H4 (cell line): Measurements from ENCODE around the gene COPRS. TPM values are rescaled to one million over a fixed set of nuclear protein-coding genes. Genes with fewer than 3 reads are reported as not detected.

ENCODE experiments used
- DNase-seq: peaks from one replicate; pipeline ENCODE4 v3.0.0-alpha.2; 2015; ENCODE audit warnings: low spot score
- total RNA-seq: library from RNA; depleted of rRNA; stranded (reverse); fragments of >200 nt; shearing (Covaris generic); gene quantifications from 2 replicates; pipeline ENCODE4 v1.2.3, GENCODE V29; 2014; rRNA removed

Gene COPRS
- total RNA-seq, 1 experiment from 2014 or later, result 137 TPM

GRCh38 chr17:31808521-31809050 is 50.5 kb downstream of the COPRS start:
- DNase-seq, result no peak

DNA sequence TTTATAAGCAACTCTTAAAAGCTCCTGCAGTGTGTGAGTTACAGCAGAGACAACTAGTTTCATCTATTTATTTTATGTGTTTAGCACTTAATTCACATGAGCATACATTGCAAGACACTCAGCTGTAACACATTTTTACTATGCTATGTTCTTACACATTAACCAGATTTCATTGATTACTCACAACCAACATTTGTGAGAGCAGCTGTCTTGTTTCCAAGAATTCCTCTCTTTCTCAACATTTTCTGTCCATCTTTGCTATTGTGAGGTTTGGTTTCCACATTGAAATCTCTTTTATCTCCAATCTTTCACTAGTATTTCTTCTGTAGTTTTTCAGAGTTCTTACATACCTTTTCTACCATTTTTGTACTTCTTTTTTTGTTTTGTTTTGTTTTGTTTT is 51.2 kb downstream of the COPRS start:
- DNase-seq, result no peak

DNA sequence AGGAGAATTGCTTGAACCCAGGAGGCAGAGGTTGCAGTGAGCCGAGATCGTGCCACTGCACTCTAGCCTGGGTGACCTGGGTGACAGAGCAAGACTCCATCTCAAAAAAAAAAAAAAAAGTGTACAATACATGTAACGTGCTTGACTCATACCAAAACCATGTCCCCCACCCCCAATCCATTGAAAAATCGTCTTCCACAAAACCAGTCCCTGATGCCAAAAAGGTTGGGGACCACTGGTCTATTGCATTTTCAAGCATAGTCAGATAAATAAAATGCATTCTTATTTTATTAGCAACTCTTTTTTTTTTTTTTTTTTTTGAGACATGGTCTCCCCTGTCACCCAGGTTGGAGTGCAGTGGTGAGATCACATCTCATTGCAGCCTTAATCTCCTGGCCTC is 52.1 kb downstream of the COPRS start:
- DNase-seq, result no peak

DNA sequence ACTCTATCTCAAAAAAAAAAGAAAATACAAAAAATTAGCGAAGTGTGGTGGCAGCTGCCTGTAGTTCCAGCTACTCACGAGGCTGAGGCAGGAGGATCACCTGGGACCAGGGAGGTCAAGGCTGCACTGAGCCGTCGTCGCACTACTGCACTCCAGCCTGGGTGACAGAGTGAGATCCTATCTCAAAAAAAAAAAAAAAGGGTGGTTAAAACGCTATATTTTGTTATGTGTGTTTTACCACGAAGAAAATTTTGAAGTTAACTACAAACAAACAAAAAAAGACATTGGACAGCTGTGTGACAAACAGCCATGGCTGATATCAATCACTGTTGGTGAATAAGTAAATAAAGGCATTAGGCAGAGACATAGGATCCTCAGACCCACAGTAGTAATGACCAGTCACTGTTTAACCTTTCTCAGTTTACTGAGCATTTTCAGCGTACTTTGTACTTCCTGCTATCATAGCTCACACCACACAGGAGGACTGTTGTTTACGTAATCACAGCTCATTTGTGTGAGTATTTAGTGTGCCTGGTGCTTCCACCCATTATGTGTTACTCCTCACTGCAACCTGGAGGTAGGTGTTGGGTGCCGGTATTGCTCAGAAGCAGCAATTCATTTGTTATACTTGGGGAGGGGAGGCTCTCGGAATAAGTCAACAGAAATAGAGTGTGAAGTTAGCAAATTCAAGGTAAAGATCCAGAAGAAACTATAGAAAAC is 55.4 kb downstream of the COPRS start:
- peak; percentile 77 for DNase-seq

- DNase-seq, result no peak
Measured at GRCh38 chr17:31802502-31802901, 56.5 kb downstream of the COPRS start.

Other genes with a start within 250 kb of the COPRS start
- gene UTP6, start 42.5 kb upstream of the COPRS start, total RNA-seq, result 36.5 and 48.2 TPM in 2 replicates
- gene SUZ12, start 77.8 kb upstream of the COPRS start, total RNA-seq, result 13.1 and 13.4 TPM in 2 replicates
- 1.4 and 7.9 TPM in 2 replicates for gene LRRC37B, start 148.1 kb upstream of the COPRS start, total RNA-seq